Loucy (cell line): Measurements from ENCODE around the gene MAPK7.

Experiments
- H2AFZ ChIP-seq: fragments of 200-600 bp; sonication (generic); 2 replicates; pipeline ENCODE4 v1.6.0; 2016; ENCODE audit warnings: antibody characterized with exemption, mild to moderate bottlenecking, low read length, moderate library complexity
- H3F3A ChIP-seq: fragments of 200-600 bp; 2 replicates; pipeline ENCODE4 v1.6.0; 2016; ENCODE audit warnings: antibody characterized with exemption, low read depth, mild to moderate bottlenecking
- H3K27me3 ChIP-seq: fragments of 200-600 bp; sonication (generic); 2 replicates; pipeline ENCODE4 v1.6.1; 2014; ENCODE audit warnings: low read length, mild to moderate bottlenecking; ENCODE audit not compliant: insufficient read depth, poor library complexity, severe bottlenecking
- H3K36me3 ChIP-seq: fragments of 200-600 bp; sonication (generic); 2 replicates; pipeline ENCODE4 v1.6.1; 2016; ENCODE audit warnings: low read length; ENCODE audit not compliant: insufficient read depth
- H3K4me1 ChIP-seq: fragments of 200-600 bp; sonication (generic); 2 replicates; pipeline ENCODE4 v1.5.1; 2014; ENCODE audit warnings: low read length, mild to moderate bottlenecking; ENCODE audit not compliant: insufficient read depth, poor library complexity, severe bottlenecking
- H3K4me2 ChIP-seq: fragments of 200-600 bp; sonication (generic); 2 replicates; pipeline ENCODE4 v1.6.0; 2014; ENCODE audit warnings: antibody characterized with exemption, low read length, low read depth, mild to moderate bottlenecking; ENCODE audit not compliant: poor library complexity, severe bottlenecking
- H3K4me3 ChIP-seq: fragments of 200-600 bp; sonication (generic); 2 replicates; pipeline ENCODE4 v1.5.1; 2014; ENCODE audit warnings: low read length, mild to moderate bottlenecking, mixed read lengths; ENCODE audit not compliant: poor library complexity, severe bottlenecking
- H3K79me2 ChIP-seq: fragments of 200-600 bp; sonication (generic); 2 replicates; pipeline ENCODE4 v1.6.1; 2014; ENCODE audit warnings: low read length; ENCODE audit not compliant: insufficient read depth
- H3K9ac ChIP-seq: fragments of 200-600 bp; sonication (generic); 2 replicates; pipeline ENCODE4 v1.6.0; 2014; ENCODE audit warnings: mild to moderate bottlenecking, low read depth, low read length, moderate library complexity; ENCODE audit not compliant: poor library complexity, severe bottlenecking
- H3K9me2 ChIP-seq: fragments of 200-600 bp; sonication (generic); replicated peaks from 2 replicates; pipeline ENCODE4 v1.6.1; 2016; ENCODE audit warnings: low read depth, low read length, mixed read lengths
- H3K9me3 ChIP-seq: fragments of 200-600 bp; sonication (generic); 2 replicates; pipeline ENCODE4 v1.6.1; 2014; ENCODE audit warnings: mild to moderate bottlenecking, antibody characterized with exemption, low read length, low read depth; ENCODE audit not compliant: insufficient read depth
- H4K20me1 ChIP-seq: fragments of 200-600 bp; sonication (generic); 2 replicates; pipeline ENCODE4 v1.6.0; 2014; ENCODE audit warnings: antibody characterized with exemption, low read length, mild to moderate bottlenecking; ENCODE audit not compliant: insufficient read depth, poor library complexity, severe bottlenecking
- EZH2phosphoT487 ChIP-seq: fragments of 200-600 bp; IDR thresholded peaks from 2 replicates; pipeline ENCODE4 v1.6.1; 2018; ENCODE audit warnings: antibody characterized with exemption, mild to moderate bottlenecking, moderate library complexity, borderline replicate concordance
- TF ChIP-seq, protein P1 (sequence below): fragments of 200-600 bp; sonication (generic); conservative IDR thresholded peaks from 2 replicates; pipeline ENCODE4 v1.5.1; 2014; ENCODE audit warnings: mild to moderate bottlenecking, antibody characterized with exemption, low read length

The MAPK7 gene

DNA sequence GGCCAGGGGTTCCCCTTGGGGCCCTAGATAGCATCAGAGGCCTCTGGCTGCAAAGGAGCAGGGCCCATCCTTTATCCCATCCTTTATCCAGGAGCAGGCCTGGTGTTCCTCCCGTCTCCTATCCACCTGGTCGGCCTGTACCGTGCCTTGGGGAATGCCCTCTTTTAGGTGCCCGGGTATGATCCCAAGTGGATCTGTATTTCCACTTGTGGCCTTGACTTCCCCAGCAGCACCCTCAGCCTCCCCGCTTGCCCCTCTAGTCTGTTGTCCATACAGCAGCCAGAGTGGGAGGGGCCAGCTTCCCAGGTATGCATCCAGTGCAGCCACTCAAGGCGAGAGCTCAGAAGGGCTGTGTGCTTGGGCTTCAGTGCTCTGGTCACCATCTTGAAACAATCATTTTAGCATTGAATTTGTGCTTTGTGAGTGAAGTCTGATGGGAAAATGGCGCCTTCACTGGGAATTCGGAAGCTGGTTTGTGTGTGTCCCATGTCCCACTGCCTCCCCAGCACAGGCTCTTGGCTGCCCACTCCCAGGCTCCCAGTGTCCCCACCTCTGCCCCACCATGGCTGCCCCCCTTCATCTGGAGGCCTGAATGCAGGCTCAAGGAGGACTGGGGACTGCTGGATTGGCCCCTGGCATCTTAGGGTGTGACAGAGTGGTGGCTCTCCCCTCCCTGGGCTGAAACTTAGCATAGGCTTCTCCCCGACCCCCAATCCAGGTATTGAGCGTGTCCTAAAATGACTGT lies 29.5 kb downstream of the MAPK7 start:
- no peaks in the 10 kb centered on the region for H3K9me3 ChIP-seq
- H3K27me3 ChIP-seq, result no peaks in the 10 kb centered on the region
- H3K9me2 ChIP-seq, result no peaks in the 10 kb centered on the region
- H3K4me3 ChIP-seq, result no peak overlapping the region
- H3K79me2 ChIP-seq, result no peaks in the 10 kb centered on the region
- no peaks in the 10 kb centered on the region for H3K36me3 ChIP-seq
- no peak overlapping the region for H3K4me2 ChIP-seq
- H3K4me1 ChIP-seq, result no peaks in the 10 kb centered on the region
- H3K9ac ChIP-seq, result no peak overlapping the region
- H4K20me1 ChIP-seq, result no peaks in the 10 kb centered on the region
- TF ChIP-seq, protein P1, sequence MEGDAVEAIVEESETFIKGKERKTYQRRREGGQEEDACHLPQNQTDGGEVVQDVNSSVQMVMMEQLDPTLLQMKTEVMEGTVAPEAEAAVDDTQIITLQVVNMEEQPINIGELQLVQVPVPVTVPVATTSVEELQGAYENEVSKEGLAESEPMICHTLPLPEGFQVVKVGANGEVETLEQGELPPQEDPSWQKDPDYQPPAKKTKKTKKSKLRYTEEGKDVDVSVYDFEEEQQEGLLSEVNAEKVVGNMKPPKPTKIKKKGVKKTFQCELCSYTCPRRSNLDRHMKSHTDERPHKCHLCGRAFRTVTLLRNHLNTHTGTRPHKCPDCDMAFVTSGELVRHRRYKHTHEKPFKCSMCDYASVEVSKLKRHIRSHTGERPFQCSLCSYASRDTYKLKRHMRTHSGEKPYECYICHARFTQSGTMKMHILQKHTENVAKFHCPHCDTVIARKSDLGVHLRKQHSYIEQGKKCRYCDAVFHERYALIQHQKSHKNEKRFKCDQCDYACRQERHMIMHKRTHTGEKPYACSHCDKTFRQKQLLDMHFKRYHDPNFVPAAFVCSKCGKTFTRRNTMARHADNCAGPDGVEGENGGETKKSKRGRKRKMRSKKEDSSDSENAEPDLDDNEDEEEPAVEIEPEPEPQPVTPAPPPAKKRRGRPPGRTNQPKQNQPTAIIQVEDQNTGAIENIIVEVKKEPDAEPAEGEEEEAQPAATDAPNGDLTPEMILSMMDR, result no peak
- TF ChIP-seq EZH2phosphoT487, result no peak
- H2AFZ ChIP-seq, result no peak overlapping the region
- no peaks in the 10 kb centered on the region for H3F3A ChIP-seq

DNA sequence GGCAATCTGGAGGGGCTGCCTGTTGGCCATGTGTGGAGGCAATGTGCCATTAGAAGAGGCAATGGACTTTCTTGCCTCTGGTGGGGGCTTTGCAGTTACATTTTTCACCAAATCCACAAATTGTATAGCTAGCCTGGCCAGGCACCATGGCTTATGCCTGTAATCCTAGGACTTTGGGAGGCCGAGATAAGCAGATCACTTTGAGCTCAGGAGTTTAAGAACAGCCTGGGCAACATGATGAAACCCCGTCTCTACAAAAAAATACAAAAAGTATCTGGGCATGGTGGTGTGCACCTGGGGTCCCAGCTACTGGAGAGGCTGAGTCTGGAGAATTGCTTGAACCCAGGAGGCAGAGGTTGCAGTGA lies 30.0 kb downstream of the MAPK7 start:
- no peak overlapping the region for H3K4me2 ChIP-seq
- no peak overlapping the region for H2AFZ ChIP-seq
- no peaks in the 10 kb centered on the region for H3K36me3 ChIP-seq
- H3K4me3 ChIP-seq, result no peak overlapping the region
- no peaks in the 10 kb centered on the region for H3K9me3 ChIP-seq
- TF ChIP-seq, protein P1, result no peak
- TF ChIP-seq EZH2phosphoT487, result no peak
- H3K9ac ChIP-seq, result no peak overlapping the region
- no peaks in the 10 kb centered on the region for H3K9me2 ChIP-seq
- H4K20me1 ChIP-seq, result no peaks in the 10 kb centered on the region
- no peaks in the 10 kb centered on the region for H3K4me1 ChIP-seq
- H3K27me3 ChIP-seq, result no peaks in the 10 kb centered on the region
- H3K79me2 ChIP-seq, result no peaks in the 10 kb centered on the region
- H3F3A ChIP-seq, result no peaks in the 10 kb centered on the region

DNA sequence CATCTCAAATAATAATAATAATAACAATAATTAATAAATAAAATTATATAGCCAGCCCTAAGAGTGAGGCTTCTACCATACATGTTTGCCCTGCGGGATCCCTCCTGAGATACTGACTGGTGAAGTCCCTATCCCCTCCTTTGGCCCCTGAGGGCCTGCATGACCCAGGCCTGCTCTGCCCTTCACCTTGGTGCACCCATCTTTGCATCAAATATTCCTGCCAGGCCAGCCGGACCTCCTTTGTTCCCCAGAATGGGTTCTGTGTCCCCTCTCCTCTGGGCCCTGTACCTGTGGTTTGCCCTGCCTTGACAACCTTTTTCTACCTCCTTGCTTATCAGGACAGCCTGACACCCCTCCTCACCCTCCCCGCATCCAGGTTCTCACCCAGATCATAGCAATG lies 30.8 kb downstream of the MAPK7 start:
- no peaks in the 10 kb centered on the region for H3F3A ChIP-seq
- no peaks in the 10 kb centered on the region for H3K9me2 ChIP-seq
- H3K27me3 ChIP-seq, result no peaks in the 10 kb centered on the region
- H4K20me1 ChIP-seq, result no peaks in the 10 kb centered on the region
- no peaks in the 10 kb centered on the region for H3K9me3 ChIP-seq
- H3K9ac ChIP-seq, result no peak overlapping the region
- H3K79me2 ChIP-seq, result no peaks in the 10 kb centered on the region
- H3K4me2 ChIP-seq, result no peak overlapping the region
- TF ChIP-seq, protein P1, result no peak
- no peak for TF ChIP-seq EZH2phosphoT487
- H3K4me3 ChIP-seq, result no peak overlapping the region
- no peaks in the 10 kb centered on the region for H3K36me3 ChIP-seq
- no peak overlapping the region for H2AFZ ChIP-seq
- H3K4me1 ChIP-seq, result no peaks in the 10 kb centered on the region
